Iris pigment epithelial cell (primary cell): ENCODE measurements around the gene SLC24A3.
"Not testable (repeated sequence)": the region's sequence is repeated elsewhere in the genome, so short reads cannot be mapped to it uniquely, and the experiment has no call there.

ENCODE experiments used
- DNase-seq: peaks from one replicate; pipeline ENCODE4 v3.0.0-alpha.2; 2011; ENCODE audit warnings: low read depth

Gene SLC24A3

GRCh38 chr20:19639471-19640045, 427.1 kb downstream of the SLC24A3 start:
- not testable (repeated sequence) for DNase-seq

GRCh38 chr20:19642860-19643259, 430.4 kb downstream of the SLC24A3 start:
- no peak for DNase-seq

GRCh38 chr20:19644085-19644484, 431.6 kb downstream of the SLC24A3 start:
- no peak for DNase-seq

- no peak for DNase-seq
Measured at GRCh38 chr20:19646963-19647362, 434.5 kb downstream of the SLC24A3 start.

GRCh38 chr20:19648024-19648423, 435.6 kb downstream of the SLC24A3 start:
- DNase-seq = no peak

GRCh38 chr20:19649041-19649440, 436.6 kb downstream of the SLC24A3 start:
- DNase-seq = no peak

- DNase-seq = no peak
Measured at GRCh38 chr20:19652591-19653026, 440.2 kb downstream of the SLC24A3 start.

GRCh38 chr20:19653327-19653726, 440.9 kb downstream of the SLC24A3 start:
- no peak for DNase-seq

GRCh38 chr20:19654921-19655320, 442.5 kb downstream of the SLC24A3 start:
- DNase-seq = no peak

GRCh38 chr20:19658137-19658536, 445.7 kb downstream of the SLC24A3 start:
- no peak for DNase-seq

- no peak for DNase-seq
Measured at GRCh38 chr20:19659448-19659847, 447.0 kb downstream of the SLC24A3 start.

- no peak for DNase-seq
Measured at GRCh38 chr20:19660808-19661378, 448.5 kb downstream of the SLC24A3 start.

GRCh38 chr20:19661717-19662636, 449.5 kb downstream of the SLC24A3 start:
- peak; percentile 68 for DNase-seq

GRCh38 chr20:19662637-19662995, 450.2 kb downstream of the SLC24A3 start:
- no peak for DNase-seq

GRCh38 chr20:19668418-19668817, 456.0 kb downstream of the SLC24A3 start:
- no peak for DNase-seq

GRCh38 chr20:19670829-19671228, 458.4 kb downstream of the SLC24A3 start:
- no peak for DNase-seq

- no peak for DNase-seq
Measured at GRCh38 chr20:19671374-19671773, 458.9 kb downstream of the SLC24A3 start.

GRCh38 chr20:19672498-19672897, 460.1 kb downstream of the SLC24A3 start:
- DNase-seq = no peak

GRCh38 chr20:19673575-19673974, 461.1 kb downstream of the SLC24A3 start:
- no peak for DNase-seq

- DNase-seq = no peak
Measured at GRCh38 chr20:19676202-19676601, 463.8 kb downstream of the SLC24A3 start.

- no peak for DNase-seq
Measured at GRCh38 chr20:19677336-19677735, 464.9 kb downstream of the SLC24A3 start.

- DNase-seq = not testable (repeated sequence)
Measured at GRCh38 chr20:19678591-19678990, 466.1 kb downstream of the SLC24A3 start.

- no peak for DNase-seq
Measured at GRCh38 chr20:19679900-19680495, 467.6 kb downstream of the SLC24A3 start.
